Activated T-cell treated with anti-CD3 and anti-CD28 coated beads for 1 hour (primary cell): Measurements from ENCODE around the gene C1orf141.
"Not testable (repeated sequence)": the region's sequence is repeated elsewhere in the genome, so short reads cannot be mapped to it uniquely, and the experiment has no call there.

Experiments
- DNase-seq: peaks from one replicate; pipeline ENCODE4 v3.0.0-alpha.2; 2020; ENCODE audit warnings: low read depth

C1orf141 gene

GRCh38 chr1:67142931-67143330 is 8.2 kb upstream of the C1orf141 start:
- DNase-seq: no peak

- not testable (repeated sequence) for DNase-seq
Measured at GRCh38 chr1:67141832-67142231, 7.1 kb upstream of the C1orf141 start.

- no peak for DNase-seq
Measured at GRCh38 chr1:67140460-67140859, 5.7 kb upstream of the C1orf141 start.

GRCh38 chr1:67138813-67139499 is 4.2 kb upstream of the C1orf141 start:
- no peak for DNase-seq

- DNase-seq: no peak
Measured at GRCh38 chr1:67137307-67137753, 2.6 kb upstream of the C1orf141 start.

- no peak for DNase-seq
Measured at GRCh38 chr1:67135354-67135753, 584 bp upstream of the C1orf141 start.

GRCh38 chr1:67133177-67133576 is 1.6 kb downstream of the C1orf141 start:
- no peak for DNase-seq

- DNase-seq: no peak
Measured at GRCh38 chr1:67130673-67131072, 4.1 kb downstream of the C1orf141 start.

- no peak for DNase-seq
Measured at GRCh38 chr1:67126974-67127373, 7.8 kb downstream of the C1orf141 start.

GRCh38 chr1:67126111-67126746 is 8.5 kb downstream of the C1orf141 start:
- no peak for DNase-seq

- DNase-seq: no peak
Measured at GRCh38 chr1:67124455-67124854, 10.3 kb downstream of the C1orf141 start.

- DNase-seq: no peak
Measured at GRCh38 chr1:67120855-67121619, 13.7 kb downstream of the C1orf141 start.

GRCh38 chr1:67118646-67119045 is 16.1 kb downstream of the C1orf141 start:
- DNase-seq: no peak

- no peak for DNase-seq
Measured at GRCh38 chr1:67118191-67118590, 16.6 kb downstream of the C1orf141 start.

- DNase-seq: no peak
Measured at GRCh38 chr1:67114162-67114561, 20.6 kb downstream of the C1orf141 start.

GRCh38 chr1:67110352-67110751 is 24.4 kb downstream of the C1orf141 start:
- DNase-seq: no peak

GRCh38 chr1:67105508-67105907 is 29.3 kb downstream of the C1orf141 start:
- DNase-seq: no peak

- no peak for DNase-seq
Measured at GRCh38 chr1:67103548-67103947, 31.2 kb downstream of the C1orf141 start.

- DNase-seq: no peak
Measured at GRCh38 chr1:67100833-67101232, 33.9 kb downstream of the C1orf141 start.

- DNase-seq: no peak
Measured at GRCh38 chr1:67097305-67097704, 37.5 kb downstream of the C1orf141 start.

GRCh38 chr1:67094191-67094590 is 40.6 kb downstream of the C1orf141 start:
- DNase-seq: no peak

- DNase-seq: no peak
Measured at GRCh38 chr1:67089685-67090208, 45.0 kb downstream of the C1orf141 start.

GRCh38 chr1:67088440-67088839 is 46.3 kb downstream of the C1orf141 start:
- DNase-seq: no peak
